DND-41 (cell line): Measurements from ENCODE around the gene TMPRSS9.

Source experiments
- ATAC-seq: fragments of 200-7000 bp; cut with Tn5 transposase; 3 replicates; pipeline ENCODE4 v1.9.1; 2021; ENCODE audit warnings: low read depth; ENCODE audit not compliant: insufficient read depth
- DNase-seq: peaks from one replicate; pipeline ENCODE4 v3.0.0-alpha.2; 2020
- H2AFZ ChIP-seq: 2 replicates; pipeline ENCODE4 v1.6.0; 2012; ENCODE audit warnings: low read depth, low read length
- H3K27ac ChIP-seq: 2 replicates; pipeline ENCODE4 v1.5.1; 2012; ENCODE audit warnings: low read length, inconsistent platforms
- H3K27me3 ChIP-seq: fragments of 200-600 bp; sonication (generic); 2 replicates; pipeline ENCODE4 v1.6.0; 2012; ENCODE audit warnings: low read length, mild to moderate bottlenecking, inconsistent platforms; ENCODE audit not compliant: insufficient read depth, poor library complexity
- H3K36me3 ChIP-seq: 2 replicates; pipeline ENCODE4 v1.5.1; 2012; ENCODE audit warnings: low read length, inconsistent platforms; ENCODE audit not compliant: insufficient read depth
- H3K4me1 ChIP-seq: 2 replicates; pipeline ENCODE4 v1.5.1; 2012; ENCODE audit warnings: mild to moderate bottlenecking, low read length; ENCODE audit not compliant: insufficient read depth
- H3K4me2 ChIP-seq: 2 replicates; pipeline ENCODE4 v1.6.0; 2012; ENCODE audit warnings: mild to moderate bottlenecking, moderate library complexity, low read length, inconsistent platforms; ENCODE audit not compliant: insufficient read depth
- H3K4me3 ChIP-seq, 2 experiments: fragments of 200-600 bp in 1 of 2; shearing (Covaris generic) in 1 of 2; 2 replicates each; pipeline ENCODE4 v1.5.1; 2012 to 2016; ENCODE audit warnings: inconsistent platforms in 2 of 2, low read length in 2 of 2, mild to moderate bottlenecking in 2 of 2, low read depth in 1 of 2, moderate library complexity in 1 of 2
- H3K79me2 ChIP-seq: 2 replicates; pipeline ENCODE4 v1.6.0; 2012; ENCODE audit warnings: low read length, inconsistent platforms; ENCODE audit not compliant: insufficient read depth
- H3K9ac ChIP-seq: 2 replicates; pipeline ENCODE4 v1.6.0; 2012; ENCODE audit warnings: low read depth, mild to moderate bottlenecking, inconsistent platforms, low read length, moderate library complexity
- H3K9me3 ChIP-seq: 2 replicates; pipeline ENCODE4 v1.5.1; 2012; ENCODE audit warnings: low read length, moderate library complexity, mild to moderate bottlenecking, inconsistent platforms; ENCODE audit not compliant: insufficient read depth, severe bottlenecking
- H4K20me1 ChIP-seq: 2 replicates; pipeline ENCODE4 v1.6.0; 2012; ENCODE audit warnings: low read length; ENCODE audit not compliant: insufficient read depth
- CTCF ChIP-seq: IDR thresholded peaks from 2 replicates; pipeline ENCODE4 v1.5.1; 2012; ENCODE audit warnings: borderline replicate concordance, low read length, moderate library complexity, mild to moderate bottlenecking; ENCODE audit not compliant: poor library complexity, severe bottlenecking; ENCODE audit errors: extremely low read depth
- EZH2 ChIP-seq: IDR thresholded peaks from 3 replicates; pipeline ENCODE4 v1.6.1; 2012; ENCODE audit warnings: borderline replicate concordance, low read depth, mild to moderate bottlenecking, moderate library complexity, low read length, inconsistent platforms; ENCODE audit not compliant: severe bottlenecking

Gene TMPRSS9

GRCh38 chr19:2340496-2341243 lies 19.4 kb upstream of the TMPRSS9 start:
- H3K79me2 ChIP-seq, result peaks cover 37% of the 10 kb centered on the region
- no peak overlapping the region for H3K4me2 ChIP-seq
- no peak overlapping the region for H2AFZ ChIP-seq
- no peaks in the 10 kb centered on the region for H3K27me3 ChIP-seq
- H3K27ac ChIP-seq, result no peak overlapping the region
- peaks cover 89% of the 10 kb centered on the region for H3K36me3 ChIP-seq
- peaks cover 3% of the 10 kb centered on the region; the same call in 1 of the 2 replicates for H3K4me1 ChIP-seq
- peaks cover 52% of the 10 kb centered on the region for H4K20me1 ChIP-seq
- DNase-seq (no peak), ATAC-seq (no peak)
- H3K9ac ChIP-seq, result no peak overlapping the region
- H3K4me3 ChIP-seq, result no peak overlapping the region
- H3K9me3 ChIP-seq, result no peaks in the 10 kb centered on the region
- no peak for TF ChIP-seq CTCF
- no peak for TF ChIP-seq EZH2

GRCh38 chr19:2341244-2341751 lies 18.8 kb upstream of the TMPRSS9 start:
- Histone ChIP-seq H4K20me1 (peaks cover 46% of the 10 kb centered on the region), H3K4me3 (no peak overlapping the region), H3K4me2 (no peak overlapping the region), H3K9ac (no peak overlapping the region), H3K4me1 (no peaks in the 10 kb centered on the region), H3K36me3 (peaks cover 87% of the 10 kb centered on the region), H2AFZ (no peak overlapping the region), H3K27ac (no peak overlapping the region), H3K79me2 (peaks cover 30% of the 10 kb centered on the region), H3K27me3 (no peaks in the 10 kb centered on the region), H3K9me3 (no peaks in the 10 kb centered on the region)
- ATAC-seq (no peak), DNase-seq (no peak)
- TF ChIP-seq CTCF (no peak), EZH2 (no peak)

- no peak for TF ChIP-seq EZH2
- no peak for TF ChIP-seq CTCF
- Histone ChIP-seq H4K20me1 (peaks cover 39% of the 10 kb centered on the region), H3K4me1 (no peaks in the 10 kb centered on the region), H3K36me3 (peaks cover 85% of the 10 kb centered on the region), H3K9ac (no peak overlapping the region), H3K4me2 (no peak overlapping the region), H2AFZ (no peak overlapping the region), H3K79me2 (peaks cover 24% of the 10 kb centered on the region), H3K27me3 (no peaks in the 10 kb centered on the region), H3K4me3 (no peak overlapping the region), H3K27ac (no peak overlapping the region), H3K9me3 (no peaks in the 10 kb centered on the region)
- DNase-seq, result no peak
- no peak for ATAC-seq
Observed at GRCh38 chr19:2341982-2342381, 18.1 kb upstream of the TMPRSS9 start.
